GM12872 (cell line): Measurements from ENCODE around the gene ARHGAP9.
A peak's percentile ranks its signal among the peaks of the same experiment; 100 is the strongest.

Experiments
- CTCF ChIP-seq: IDR thresholded peaks from 3 replicates; pipeline ENCODE4 v1.5.1; 2011; ENCODE audit warnings: low read depth, mild to moderate bottlenecking, low read length, moderate library complexity; ENCODE audit not compliant: insufficient read depth

ARHGAP9 gene

DNA sequence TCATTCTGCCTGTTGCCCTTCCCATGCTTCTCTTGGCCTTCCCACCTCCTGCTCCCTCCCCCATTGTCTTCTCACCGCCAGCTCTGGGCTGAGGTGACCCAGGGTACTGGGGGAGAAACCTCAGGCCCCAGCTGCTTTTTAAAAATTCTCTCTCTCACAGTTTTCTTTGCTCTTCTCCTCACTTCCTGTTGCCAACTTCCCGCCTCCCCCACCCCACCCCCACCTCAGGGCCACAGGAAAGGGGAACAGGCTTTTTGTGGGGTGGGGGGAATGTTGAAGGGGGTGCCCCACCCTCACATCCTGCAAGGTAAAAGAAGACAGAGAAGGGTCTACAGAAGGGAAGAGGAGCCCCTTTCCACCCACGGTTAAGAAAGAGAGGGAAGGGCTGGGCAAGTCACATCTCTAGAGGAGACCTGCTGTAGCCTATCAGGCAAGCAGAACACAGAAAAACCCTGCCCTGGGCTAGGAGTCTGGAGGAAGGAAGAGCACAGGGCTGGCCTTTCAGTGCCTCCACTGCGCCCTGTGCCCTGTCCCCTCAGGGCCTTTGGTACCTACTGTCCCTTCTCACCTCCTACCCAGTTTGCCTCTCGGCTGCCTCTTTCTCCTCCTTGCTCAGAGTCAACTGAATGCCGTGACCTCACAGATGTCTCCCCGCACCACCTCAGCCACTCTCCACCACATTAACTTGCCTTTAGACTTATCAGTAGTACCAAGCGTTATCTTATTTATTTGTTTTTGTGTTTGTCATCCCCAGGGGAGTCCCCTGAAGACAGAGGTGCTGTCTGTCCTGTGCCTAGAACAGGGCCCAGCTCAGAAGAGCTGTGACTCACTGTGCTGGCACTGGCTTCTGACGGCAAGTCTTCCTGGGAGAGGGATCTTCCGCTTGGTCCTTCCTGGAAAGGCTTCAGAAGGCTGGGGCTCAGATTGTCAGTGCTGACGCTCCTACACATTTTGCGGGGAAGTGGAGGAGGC, 1.7 kb downstream of the ARHGAP9 start:
- TF ChIP-seq CTCF = no peak

DNA sequence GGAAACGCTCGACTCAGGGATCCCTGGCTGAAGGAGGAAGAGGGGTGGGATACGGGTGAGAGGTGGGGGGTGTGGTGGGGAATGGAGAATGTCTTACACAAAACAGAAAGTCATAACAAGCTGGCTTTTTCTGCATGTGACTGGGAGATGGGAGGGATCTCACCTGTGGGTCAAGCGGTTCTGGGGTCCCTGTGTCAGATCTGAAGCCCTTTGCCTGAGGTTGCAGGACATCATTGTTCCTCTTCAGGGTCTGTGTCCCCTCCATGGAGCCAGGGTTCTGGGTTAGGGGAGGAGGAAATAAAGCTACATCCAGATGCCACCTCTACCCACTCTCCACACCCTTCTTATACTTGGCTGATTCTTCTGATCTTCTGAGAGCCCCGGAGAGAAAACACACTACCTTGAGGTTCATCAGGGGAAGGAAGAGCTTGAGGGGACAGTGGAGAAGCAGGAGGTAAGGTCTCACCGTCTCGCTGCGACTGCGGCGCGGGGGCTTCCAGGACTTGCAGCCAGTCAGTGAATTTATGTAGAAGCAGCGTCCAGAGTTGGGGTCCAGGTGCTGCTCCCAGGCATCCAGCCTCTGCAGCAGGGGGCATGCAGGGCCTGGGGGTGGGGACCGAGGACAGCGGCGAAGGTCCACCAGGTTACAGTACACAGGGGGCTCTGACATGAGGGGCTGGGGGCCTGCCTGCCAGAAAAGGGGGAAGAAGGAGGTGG, 2.5 kb downstream of the ARHGAP9 start:
- no peak for TF ChIP-seq CTCF

DNA sequence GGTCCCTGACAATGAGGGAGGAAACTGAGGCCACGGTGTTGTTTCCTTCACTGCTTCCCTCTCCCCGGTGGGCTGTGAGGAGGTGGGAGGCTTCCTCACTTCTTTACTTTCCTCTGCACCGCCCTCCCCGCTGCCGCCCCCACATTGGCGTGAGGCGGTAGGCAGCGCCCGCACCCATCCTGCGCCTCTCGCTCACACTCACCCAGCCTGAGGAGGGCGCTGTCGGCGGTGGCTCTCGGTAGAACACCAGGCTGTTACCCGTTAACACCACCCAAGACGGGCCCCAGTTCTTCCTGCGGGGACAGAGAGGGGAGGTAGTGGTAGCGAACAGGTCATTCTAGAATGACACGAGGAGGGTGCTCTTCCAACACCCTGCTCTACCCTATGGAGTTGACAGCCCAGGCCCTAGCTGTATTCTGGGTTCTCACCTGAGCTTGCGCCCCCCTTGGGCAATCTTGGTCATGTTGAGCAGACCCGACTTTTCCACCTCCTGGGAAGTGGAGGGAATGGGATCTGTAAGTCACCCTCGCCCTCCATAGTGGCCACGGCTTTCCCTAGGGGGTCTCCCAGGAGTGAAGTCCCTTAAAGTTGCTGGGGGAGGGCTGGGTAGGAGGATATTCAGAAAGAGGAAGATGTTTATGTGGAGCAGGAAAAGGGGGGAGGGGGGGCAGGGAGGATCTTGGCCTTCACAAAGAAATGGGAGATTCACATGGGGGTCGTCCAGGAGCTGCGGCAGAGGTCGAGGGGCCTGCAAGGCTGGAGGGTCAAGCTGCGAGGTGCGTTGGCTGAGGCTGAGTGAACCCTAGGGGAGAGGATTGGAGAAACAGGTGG, 3.3 kb downstream of the ARHGAP9 start:
- peak; percentile 77 for TF ChIP-seq CTCF

- TF ChIP-seq CTCF = no peak
These were observed 4.2 kb downstream of the ARHGAP9 start for GRCh38 chr12:57475271-57476161.

DNA sequence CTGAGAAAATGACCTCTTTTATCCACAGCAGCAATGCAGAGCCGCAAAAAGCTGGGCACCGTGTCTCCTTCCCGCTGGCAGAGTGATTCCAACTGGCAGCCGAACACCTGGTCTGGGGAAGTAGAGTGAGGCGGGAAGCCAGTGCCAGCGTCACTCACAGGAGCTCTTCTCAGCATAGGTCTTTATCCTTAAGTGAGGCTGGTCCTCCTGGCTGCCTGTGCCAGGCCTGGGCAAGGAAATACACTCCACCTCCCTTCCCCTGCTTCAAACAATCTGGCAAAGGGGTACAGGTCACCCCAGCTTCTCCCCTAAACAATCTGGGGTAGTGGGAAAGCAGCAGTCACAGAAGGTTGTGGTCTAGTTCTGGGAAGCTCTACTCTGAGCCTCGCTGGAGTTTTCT, 4.8 kb downstream of the ARHGAP9 start:
- TF ChIP-seq CTCF = no peak

- no peak for TF ChIP-seq CTCF
These were observed 5.2 kb downstream of the ARHGAP9 start for GRCh38 chr12:57474430-57474829.
